Measurements from ENCODE around the gene ACVRL1.

Gene ACVRL1

DNA sequence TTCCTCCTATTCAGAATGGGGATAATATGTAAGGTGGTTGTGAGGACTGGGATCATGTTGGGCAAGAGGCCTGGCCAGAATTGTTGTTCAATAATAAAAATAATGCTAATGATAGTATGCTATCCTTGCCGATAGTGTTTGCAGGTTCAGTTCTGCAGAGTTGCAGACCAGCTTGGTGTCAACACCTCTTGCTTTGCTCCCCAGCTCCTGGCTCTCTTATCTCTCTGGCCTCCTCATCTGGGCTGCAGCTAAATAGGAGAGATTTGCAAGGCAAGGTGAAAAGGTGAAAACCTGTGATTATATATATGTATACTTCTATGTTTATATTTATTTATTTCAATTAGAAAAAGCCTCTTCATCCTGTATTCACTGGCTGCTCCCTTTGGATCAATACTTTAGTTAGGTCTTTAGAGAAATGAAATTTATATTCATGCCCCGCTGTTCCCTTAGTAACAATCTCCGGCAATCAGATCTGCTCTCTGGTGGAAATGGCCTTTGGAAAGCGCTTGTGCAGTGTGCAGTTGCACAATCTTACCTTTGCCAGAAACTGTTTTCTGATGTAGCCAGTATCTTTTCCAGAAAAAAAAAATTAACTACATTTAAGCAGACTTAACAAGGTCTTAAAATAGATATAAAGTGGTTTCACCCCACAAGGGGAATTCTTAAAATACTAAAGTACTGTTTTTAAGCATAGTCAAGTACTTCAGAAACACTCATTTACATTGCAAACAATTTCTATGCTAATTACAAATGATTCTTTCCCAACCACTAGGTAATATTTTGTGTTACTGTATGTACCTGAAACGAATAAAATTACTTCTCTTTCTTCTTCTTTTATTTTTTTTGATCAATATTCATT lies 25.1 kb downstream of the ACVRL1 start:
- no peak for TF ChIP-seq EZH2phosphoT487 (IDR thresholded peaks at IDR 0.05; ENCODE audit: borderline replicate concordance, low read length)
- TF ChIP-seq, protein P1, sequence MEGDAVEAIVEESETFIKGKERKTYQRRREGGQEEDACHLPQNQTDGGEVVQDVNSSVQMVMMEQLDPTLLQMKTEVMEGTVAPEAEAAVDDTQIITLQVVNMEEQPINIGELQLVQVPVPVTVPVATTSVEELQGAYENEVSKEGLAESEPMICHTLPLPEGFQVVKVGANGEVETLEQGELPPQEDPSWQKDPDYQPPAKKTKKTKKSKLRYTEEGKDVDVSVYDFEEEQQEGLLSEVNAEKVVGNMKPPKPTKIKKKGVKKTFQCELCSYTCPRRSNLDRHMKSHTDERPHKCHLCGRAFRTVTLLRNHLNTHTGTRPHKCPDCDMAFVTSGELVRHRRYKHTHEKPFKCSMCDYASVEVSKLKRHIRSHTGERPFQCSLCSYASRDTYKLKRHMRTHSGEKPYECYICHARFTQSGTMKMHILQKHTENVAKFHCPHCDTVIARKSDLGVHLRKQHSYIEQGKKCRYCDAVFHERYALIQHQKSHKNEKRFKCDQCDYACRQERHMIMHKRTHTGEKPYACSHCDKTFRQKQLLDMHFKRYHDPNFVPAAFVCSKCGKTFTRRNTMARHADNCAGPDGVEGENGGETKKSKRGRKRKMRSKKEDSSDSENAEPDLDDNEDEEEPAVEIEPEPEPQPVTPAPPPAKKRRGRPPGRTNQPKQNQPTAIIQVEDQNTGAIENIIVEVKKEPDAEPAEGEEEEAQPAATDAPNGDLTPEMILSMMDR (IDR thresholded peaks at IDR 0.05; ENCODE audit: low read depth, low read length, poor library complexity, severe bottlenecking) = no peak
- H3K4me3 ChIP-seq (ENCODE audit: low read length) = no peak overlapping the region
- H3K79me2 ChIP-seq (ENCODE audit: control insufficient read depth, low read length) = no peaks in the 10 kb centered on the region
- no peak overlapping the region for H3K27ac ChIP-seq (ENCODE audit: low read depth, low read length)
- peaks cover 13% of the 10 kb centered on the region; the same call in 1 of the 2 replicates for H3K27me3 ChIP-seq (ENCODE audit: control insufficient read depth, low read length)
- no peaks in the 10 kb centered on the region for H3F3A ChIP-seq (ENCODE audit: control insufficient read depth, insufficient read depth)
- no peaks in the 10 kb centered on the region for H4K20me1 ChIP-seq (ENCODE audit: control insufficient read depth, insufficient read depth, low read depth, low read length)
- H3K36me3 ChIP-seq (ENCODE audit: control insufficient read depth, low read length) = no peaks in the 10 kb centered on the region
- no peaks in the 10 kb centered on the region for H3K9me3 ChIP-seq (ENCODE audit: control insufficient read depth, insufficient read depth, low read length)
- no peaks in the 10 kb centered on the region for H3K9me2 ChIP-seq (replicated peaks; ENCODE audit: control insufficient read depth, low read length)
- no peaks in the 10 kb centered on the region for H3K4me1 ChIP-seq (ENCODE audit: control insufficient read depth, low read length)
- H3K4me2 ChIP-seq (ENCODE audit: low read length) = no peak overlapping the region

DNA sequence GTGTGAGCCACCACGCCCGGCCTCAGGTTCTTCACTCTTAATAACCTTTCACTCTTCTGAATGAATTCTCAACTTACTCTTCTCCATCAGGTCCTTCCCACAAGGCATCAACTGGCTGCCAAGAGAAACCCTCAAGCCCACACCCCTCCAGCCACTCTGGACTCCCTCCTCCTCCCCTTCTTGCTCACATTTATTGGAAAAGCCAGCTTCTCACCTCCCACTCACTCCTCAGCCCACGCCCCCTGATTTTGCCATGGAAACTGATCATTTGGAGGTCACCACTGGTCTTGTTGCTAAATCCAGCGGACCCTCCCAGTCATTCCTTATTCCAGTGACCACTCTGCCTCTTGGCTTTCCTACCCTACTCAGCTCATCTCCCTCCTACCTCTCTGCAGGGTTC lies 26.8 kb downstream of the ACVRL1 start:
- Histone ChIP-seq H3K79me2 (ENCODE audit: control insufficient read depth, low read length) (no peaks in the 10 kb centered on the region), H3K36me3 (ENCODE audit: control insufficient read depth, low read length) (no peaks in the 10 kb centered on the region), H3F3A (ENCODE audit: control insufficient read depth, insufficient read depth) (no peaks in the 10 kb centered on the region), H3K9me3 (ENCODE audit: control insufficient read depth, insufficient read depth, low read length) (no peaks in the 10 kb centered on the region), H3K4me1 (ENCODE audit: control insufficient read depth, low read length) (no peaks in the 10 kb centered on the region), H3K4me2 (ENCODE audit: low read length) (no peak overlapping the region), H3K27ac (ENCODE audit: low read depth, low read length) (no peak overlapping the region), H3K27me3 (ENCODE audit: control insufficient read depth, low read length) (peaks cover 28% of the 10 kb centered on the region), H3K9me2 (replicated peaks; ENCODE audit: control insufficient read depth, low read length) (no peaks in the 10 kb centered on the region), H3K4me3 (ENCODE audit: low read length) (no peak overlapping the region), H4K20me1 (ENCODE audit: control insufficient read depth, insufficient read depth, low read depth, low read length) (no peaks in the 10 kb centered on the region; the same call in 1 of the 2 replicates)
- TF ChIP-seq EZH2phosphoT487 (IDR thresholded peaks at IDR 0.05; ENCODE audit: borderline replicate concordance, low read length) = no peak
- TF ChIP-seq, protein P1 (IDR thresholded peaks at IDR 0.05; ENCODE audit: low read depth, low read length, poor library complexity, severe bottlenecking) = no peak

DNA sequence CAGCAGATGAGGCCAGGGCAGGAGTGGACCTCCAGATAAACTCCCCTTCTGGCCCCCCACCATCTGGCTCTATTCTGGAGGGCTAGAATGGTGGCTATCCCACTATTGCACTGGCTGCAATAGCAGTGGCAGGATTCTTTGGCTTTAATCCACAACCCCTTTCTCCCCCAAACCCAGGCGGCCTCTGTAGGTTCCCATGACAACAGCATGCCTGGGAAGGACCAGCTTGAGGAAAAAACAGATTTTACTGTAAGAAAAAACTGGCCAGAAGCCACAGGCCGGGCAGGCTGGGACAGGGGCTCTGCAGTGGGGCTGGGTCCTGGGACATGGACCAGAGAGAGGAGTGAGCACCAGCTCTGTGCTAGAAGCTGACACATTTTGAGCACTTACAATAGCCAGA lies 30.6 kb downstream of the ACVRL1 start:
- H3K9me3 ChIP-seq (ENCODE audit: control insufficient read depth, insufficient read depth, low read length) = no peaks in the 10 kb centered on the region
- no peak overlapping the region for H3K27ac ChIP-seq (ENCODE audit: low read depth, low read length)
- no peaks in the 10 kb centered on the region for H3K79me2 ChIP-seq (ENCODE audit: control insufficient read depth, low read length)
- no peaks in the 10 kb centered on the region for H3K36me3 ChIP-seq (ENCODE audit: control insufficient read depth, low read length)
- no peaks in the 10 kb centered on the region; the same call in 1 of the 2 replicates for H4K20me1 ChIP-seq (ENCODE audit: control insufficient read depth, insufficient read depth, low read depth, low read length)
- no peaks in the 10 kb centered on the region for H3K4me1 ChIP-seq (ENCODE audit: control insufficient read depth, low read length)
- H3K4me2 ChIP-seq (ENCODE audit: low read length) = no peak overlapping the region
- no peaks in the 10 kb centered on the region for H3F3A ChIP-seq (ENCODE audit: control insufficient read depth, insufficient read depth)
- H3K4me3 ChIP-seq (ENCODE audit: low read length) = no peak overlapping the region
- TF ChIP-seq EZH2phosphoT487 (IDR thresholded peaks at IDR 0.05; ENCODE audit: borderline replicate concordance, low read length) = no peak
- H3K27me3 ChIP-seq (ENCODE audit: control insufficient read depth, low read length) = peaks cover 25% of the 10 kb centered on the region
- H3K9me2 ChIP-seq (replicated peaks; ENCODE audit: control insufficient read depth, low read length) = no peaks in the 10 kb centered on the region

DNA sequence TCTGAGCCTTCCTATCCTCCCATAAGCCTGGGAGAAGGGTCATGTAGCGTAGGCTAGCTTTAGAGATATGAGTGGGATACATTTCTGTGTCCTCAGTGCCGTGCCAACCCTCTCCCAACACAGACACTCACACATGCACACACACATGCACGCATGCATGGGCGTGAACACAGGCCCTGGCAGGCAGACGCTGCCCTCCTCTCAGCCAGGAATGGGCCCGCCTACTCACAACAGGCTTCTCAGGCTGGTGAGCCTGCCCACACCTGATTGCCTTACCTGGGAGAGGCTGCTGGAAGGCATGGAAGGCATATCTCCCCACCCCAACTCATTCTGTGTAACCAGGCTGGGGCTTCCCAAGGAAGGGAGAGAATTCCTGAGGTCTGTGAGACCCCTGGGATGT lies 31.4 kb downstream of the ACVRL1 start:
- no peaks in the 10 kb centered on the region for H3F3A ChIP-seq (ENCODE audit: control insufficient read depth, insufficient read depth)
- no peaks in the 10 kb centered on the region for H3K9me2 ChIP-seq (replicated peaks; ENCODE audit: control insufficient read depth, low read length)
- H3K9me3 ChIP-seq (ENCODE audit: control insufficient read depth, insufficient read depth, low read length) = 0 out of 2 replicates have a peak, but pooled peaks cover 5% of the 10 kb centered on the region
- no peaks in the 10 kb centered on the region for H3K79me2 ChIP-seq (ENCODE audit: control insufficient read depth, low read length)
- no peak overlapping the region for H3K4me3 ChIP-seq (ENCODE audit: low read length)
- no peak overlapping the region for H3K4me2 ChIP-seq (ENCODE audit: low read length)
- H3K27ac ChIP-seq (ENCODE audit: low read depth, low read length) = no peak overlapping the region
- H3K27me3 ChIP-seq (ENCODE audit: control insufficient read depth, low read length) = peaks cover 25% of the 10 kb centered on the region
- no peaks in the 10 kb centered on the region; the same call in 1 of the 2 replicates for H4K20me1 ChIP-seq (ENCODE audit: control insufficient read depth, insufficient read depth, low read depth, low read length)
- H3K36me3 ChIP-seq (ENCODE audit: control insufficient read depth, low read length) = no peaks in the 10 kb centered on the region
- H3K4me1 ChIP-seq (ENCODE audit: control insufficient read depth, low read length) = no peaks in the 10 kb centered on the region
- TF ChIP-seq EZH2phosphoT487 (IDR thresholded peaks at IDR 0.05; ENCODE audit: borderline replicate concordance, low read length) = no peak
- TF ChIP-seq, protein P1 (IDR thresholded peaks at IDR 0.05; ENCODE audit: low read depth, low read length, poor library complexity, severe bottlenecking) = no peak
